Naive thymus-derived CD4-positive, alpha-beta T cell (primary cell): ENCODE results near the gene SPATA17. TPM values are rescaled to one million over a fixed set of nuclear protein-coding genes. Genes with fewer than 3 reads are reported as not detected.
"Not testable (repeated sequence)": the region's sequence is repeated elsewhere in the genome, so short reads cannot be mapped to it uniquely, and the experiment has no call there.

ENCODE experiments used
- ATAC-seq: fragments of 150-1000 bp; cut with Tn5 transposase; 2 replicates; pipeline ENCODE4 v1.10.0; 2021; ENCODE audit warnings: mild to moderate bottlenecking, moderate library complexity
- CTCF ChIA-PET: fragments of 350-600 bp; sonication (Branson Sonifier 250); formaldehyde crosslinking; loops from one replicate; lab custom pipeline; 2021; ENCODE audit warnings: antibody characterized with exemption; lab: Charles Lee
- POLR2A ChIA-PET: fragments of 350-600 bp; sonication (Branson Sonifier 250); formaldehyde crosslinking; loops from one replicate; lab custom pipeline; 2021; ENCODE audit warnings: antibody characterized with exemption, inconsistent platforms; lab: Charles Lee
- DNase-seq, 9 donors: peaks; one replicate each; pipeline versions ENCODE4 v3.0.0 to v3.0.0-alpha.2; 2020 to 2022; ENCODE audit warnings: mixed read lengths in 1 of 9
- H3K27ac ChIP-seq: one replicate; pipeline ENCODE4 v1.7.0; 2013; ENCODE audit warnings: mild to moderate bottlenecking, low read depth, low read length, moderate library complexity
- H3K27me3 ChIP-seq, 2 donors: one replicate each; pipeline ENCODE4 v1.7.0; 2013; ENCODE audit warnings: low read length in 2 of 2, mild to moderate bottlenecking in 2 of 2, moderate library complexity in 2 of 2; ENCODE audit not compliant: control insufficient read depth in 2 of 2, insufficient read depth in 2 of 2
- H3K36me3 ChIP-seq, 3 experiments: 1 replicate in 2 of 3; 2 replicates in 1 of 3; pipeline ENCODE4 v1.7.0; 2013; ENCODE audit warnings: low read length in 3 of 3, mild to moderate bottlenecking in 3 of 3, moderate library complexity in 1 of 3; ENCODE audit not compliant: insufficient read depth in 3 of 3, control insufficient read depth in 2 of 3
- H3K4me1 ChIP-seq, 2 donors: one replicate each; pipeline ENCODE4 v1.7.0; 2013; ENCODE audit warnings: low read length in 2 of 2, mild to moderate bottlenecking in 2 of 2, moderate library complexity in 1 of 2; ENCODE audit not compliant: control insufficient read depth in 2 of 2, insufficient read depth in 2 of 2
- H3K4me3 ChIP-seq: 2 replicates; pipeline ENCODE4 v1.7.0; 2013; ENCODE audit warnings: mild to moderate bottlenecking, low read length
- H3K9me3 ChIP-seq, 3 experiments: 1 replicate in 2 of 3; 2 replicates in 1 of 3; pipeline ENCODE4 v1.7.0; 2013; ENCODE audit warnings: low read length in 3 of 3; ENCODE audit not compliant: control insufficient read depth in 2 of 3
- H3K27ac Mint-ChIP-seq, 9 donors: one replicate each; pipeline ENCODE4 v1.8.0; 2020 to 2022; ENCODE audit warnings: mixed read lengths in 9 of 9, mild to moderate bottlenecking in 8 of 9, moderate library complexity in 5 of 9, inconsistent platforms in 2 of 9
- H3K27me3 Mint-ChIP-seq, 5 donors: one replicate each; pipeline ENCODE4 v1.8.0; 2021 to 2022; ENCODE audit warnings: mixed read lengths in 5 of 5, mild to moderate bottlenecking in 1 of 5
- H3K36me3 Mint-ChIP-seq, 5 donors: one replicate each; pipeline ENCODE4 v1.8.0; 2020 to 2022; ENCODE audit warnings: mixed read lengths in 5 of 5, mild to moderate bottlenecking in 3 of 5, inconsistent platforms in 1 of 5
- H3K4me1 Mint-ChIP-seq, 7 donors: one replicate each; pipeline ENCODE4 v1.8.0; 2020 to 2022; ENCODE audit warnings: mixed read lengths in 7 of 7, mild to moderate bottlenecking in 3 of 7, inconsistent platforms in 1 of 7
- H3K4me3 Mint-ChIP-seq, 10 donors: one replicate each; pipeline ENCODE4 v1.8.0; 2020 to 2022; ENCODE audit warnings: mild to moderate bottlenecking in 10 of 10, mixed read lengths in 10 of 10, moderate library complexity in 6 of 10, inconsistent platforms in 2 of 10
- H3K9me3 Mint-ChIP-seq, 11 donors: one replicate each; pipeline ENCODE4 v1.8.0; 2020 to 2022; ENCODE audit warnings: mixed read lengths in 11 of 11, mild to moderate bottlenecking in 4 of 11, inconsistent platforms in 1 of 11, moderate library complexity in 1 of 11
- intact Hi-C, 2 donors: fragments of 100-400 bp; cut with micrococcal nuclease; formaldehyde crosslinking; loops; one replicate each; pipeline ENCODE4 v1.15.1; 2023
- polyA plus RNA-seq, 2 donors: library from polyadenylated mRNA; unstranded; fragments of 300-500 nt; fragmentation: Illumina TruSeq; gene quantifications; one replicate each; pipeline ENCODE4 v1.2.3, GENCODE V29; 2021
- total RNA-seq, 6 experiments: library from RNA in 5 of 6; stranded (reverse) in 5 of 6; gene quantifications; 1 replicate in 5 of 6; 2 replicates in 1 of 6; pipeline ENCODE4 v1.2.3 and lab custom pipeline; 2021 to 2026

The SPATA17 gene, protein sequence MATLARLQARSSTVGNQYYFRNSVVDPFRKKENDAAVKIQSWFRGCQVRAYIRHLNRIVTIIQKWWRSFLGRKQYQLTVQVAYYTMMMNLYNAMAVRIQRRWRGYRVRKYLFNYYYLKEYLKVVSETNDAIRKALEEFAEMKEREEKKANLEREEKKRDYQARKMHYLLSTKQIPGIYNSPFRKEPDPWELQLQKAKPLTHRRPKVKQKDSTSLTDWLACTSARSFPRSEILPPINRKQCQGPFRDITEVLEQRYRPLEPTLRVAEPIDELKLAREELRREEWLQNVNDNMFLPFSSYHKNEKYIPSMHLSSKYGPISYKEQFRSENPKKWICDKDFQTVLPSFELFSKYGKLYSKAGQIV
- not detected for total RNA-seq
- not detected for polyA plus RNA-seq
- total RNA-seq (lab: John Stamatoyannopoulos, UW) = not detected

DNA sequence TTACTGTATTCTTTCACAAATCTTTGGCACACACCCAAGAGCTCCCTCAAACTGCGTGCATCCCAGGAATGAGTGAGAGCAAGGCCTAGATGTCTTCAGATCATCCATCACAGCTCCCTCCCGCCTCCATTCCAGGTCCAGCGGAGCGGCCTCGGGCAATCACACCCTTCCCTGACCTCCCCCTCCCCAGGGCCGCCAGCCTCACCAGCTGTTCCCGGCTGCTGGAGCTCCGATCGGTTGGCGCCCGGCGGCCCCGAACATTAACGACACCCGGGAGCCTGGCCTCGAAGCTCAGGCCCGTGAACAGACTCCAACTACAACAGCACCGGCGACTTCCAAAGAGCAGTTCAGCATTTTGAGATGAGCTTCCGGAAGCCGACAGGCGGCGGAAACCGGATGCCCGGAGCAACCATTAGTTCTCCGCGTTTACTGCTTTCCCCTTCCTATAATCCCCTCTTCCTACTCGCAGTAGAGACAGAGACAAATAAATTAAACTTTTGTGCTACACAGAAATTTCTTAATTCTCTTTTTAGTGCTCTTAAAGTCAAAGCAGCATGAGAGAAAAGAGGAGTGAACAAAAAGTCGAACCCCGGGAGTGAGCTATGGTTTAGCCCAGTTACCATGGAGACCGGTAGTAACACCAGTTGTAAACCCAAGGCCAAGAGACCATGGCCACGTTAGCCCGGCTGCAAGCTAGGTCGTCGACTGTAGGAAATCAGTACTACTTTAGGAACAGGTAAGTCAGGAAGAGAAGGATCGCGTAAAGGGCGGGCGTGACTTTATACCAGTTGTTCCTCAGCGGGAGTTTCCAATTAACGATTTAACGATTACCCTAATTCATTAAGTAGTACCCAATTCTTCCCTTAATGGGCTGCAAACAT is at the start of gene SPATA17, which contains the start of gene GPATCH2:
TSS of gene SPATA17 (plus strand) at position 634 of the 881 bp plus-strand sequence. CDS start at position 669, 35 bp downstream.
TSS of gene GPATCH2 (minus strand) at position 380 of the 881 bp plus-strand sequence. CDS start at position 261, 119 bp downstream.
- Mint-ChIP-seq H3K4me1 (peaks cover 17 to 53% (median 43%) of the 10 kb centered on the region in 7 donors), H3K36me3 (peaks cover 0 to 4% (median 0%) of the 10 kb centered on the region in 5 donors), H3K27me3 (peaks cover 0 to 7% (median 3%) of the 10 kb centered on the region in 5 donors), H3K27ac (peak within 1 kb of the TSS; percentile 97 to 100 (median 99)), H3K9me3 (peaks cover 0 to 1% (median 0%) of the 10 kb centered on the region in 11 donors), H3K4me3 (peak within 1 kb of the TSS; percentile 89 to 99 (median 96))
- DNase-seq = peak; percentile 52 to 92 (median 87)
- intact Hi-C loops = loop anchor here (1.0 to 2.0 kb wide), 4 partner anchors 14 to 1542 kb away; partner anchors contain the start of genes RRP15 (in 2 of the 2) and LYPLAL1 (in 1 of the 2)
- Histone ChIP-seq H3K27ac (peak within 1 kb of the TSS; percentile 96), H3K4me1 (peaks cover 6 to 12% of the 10 kb centered on the region in 2 donors), H3K4me3 (peak within 1 kb of the TSS; percentile 68), H3K36me3 (peaks cover 0 to 4% (median 0%) of the 10 kb centered on the region in 3 experiments), H3K9me3 (no peaks in the 10 kb centered on the region), H3K27me3 (no peaks in the 10 kb centered on the region)
- CTCF ChIA-PET = no interaction called here
- ATAC-seq = peak; percentile 94
- POLR2A ChIA-PET = interaction anchor here (0.7 to 1.3 kb wide), 2 partner anchors 17 to 65 kb away, joined by 3 to 6 read pairs; no protein-coding TSS in a partner anchor

DNA sequence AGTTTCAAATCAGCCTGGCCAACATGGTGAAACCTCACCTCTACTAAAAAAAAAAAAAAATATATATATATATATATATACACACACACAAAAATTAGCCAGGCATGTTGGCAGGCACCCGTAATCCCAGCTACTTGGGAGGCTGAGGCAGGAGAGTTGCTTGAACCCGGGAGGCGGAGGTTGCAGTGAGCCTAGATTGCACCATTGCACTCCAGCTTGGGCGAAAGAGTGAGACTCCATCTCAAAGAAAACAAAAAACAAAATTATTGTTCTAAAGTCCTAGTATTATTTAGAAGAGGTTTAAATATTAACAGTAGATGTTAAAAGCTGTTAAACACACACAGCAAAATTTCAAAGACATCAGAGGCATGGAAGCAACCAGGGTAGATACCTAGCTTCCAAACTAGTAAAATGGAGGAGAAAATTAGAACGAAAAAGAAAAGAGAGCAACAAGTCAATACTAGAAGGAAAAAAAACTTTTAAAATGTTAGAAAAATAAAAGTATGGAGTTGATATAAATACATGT is 46.8 kb upstream of the SPATA17 start:
- H3K4me3 Mint-ChIP-seq, POLR2A ChIA-PET, H3K4me3 ChIP-seq, H3K9me3 ChIP-seq, CTCF ChIA-PET, H3K4me1 ChIP-seq, H3K9me3 Mint-ChIP-seq, H3K36me3 ChIP-seq, ATAC-seq, H3K27me3 ChIP-seq, H3K4me1 Mint-ChIP-seq, H3K27ac ChIP-seq, H3K27me3 Mint-ChIP-seq, intact Hi-C loops, DNase-seq, H3K27ac Mint-ChIP-seq: not testable (repeated sequence)
- H3K36me3 Mint-ChIP-seq = peaks cover 0 to 37% (median 14%) of the 10 kb centered on the region in 5 donors

DNA sequence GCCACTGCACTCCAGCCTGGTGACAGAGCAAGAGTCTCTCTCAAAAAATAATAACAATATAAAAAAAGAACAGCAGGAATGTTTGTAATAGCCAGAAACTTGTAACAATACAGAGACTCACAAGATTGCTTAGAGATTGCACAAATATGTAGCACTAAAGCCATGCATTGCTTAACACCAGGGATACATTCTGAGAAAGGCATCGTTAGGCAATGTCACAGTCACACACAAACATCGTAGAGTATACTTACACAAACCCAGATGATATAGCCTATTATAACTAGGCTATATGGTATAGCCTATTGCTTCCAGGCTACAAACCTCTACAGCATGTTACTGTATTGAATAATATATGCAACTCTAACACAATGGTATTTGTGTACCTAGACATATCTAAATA is 45.6 kb upstream of the SPATA17 start:
- ChIA-PET POLR2A (no interaction called here), CTCF (no interaction called here)
- intact Hi-C loops = no loop called here

DNA sequence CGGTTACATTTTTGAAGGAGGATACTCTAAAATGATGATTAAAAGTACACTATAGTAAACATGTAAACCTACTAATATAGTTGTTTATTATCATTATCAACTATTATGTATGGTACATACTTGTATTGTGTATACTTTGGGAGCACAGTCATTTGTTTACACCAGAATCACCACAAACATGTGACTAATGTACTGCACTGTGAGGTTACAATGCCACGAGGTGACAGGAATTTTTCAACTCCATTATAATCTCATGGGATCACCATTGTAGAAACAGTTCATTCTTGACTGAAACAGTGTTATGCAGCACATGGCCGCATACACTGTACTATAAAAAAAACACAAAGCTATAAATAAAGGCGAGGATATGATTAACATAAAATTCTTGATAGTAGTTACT is 44.6 kb upstream of the SPATA17 start:
- H3K4me1 Mint-ChIP-seq = peaks cover 0 to 6% (median 0%) of the 10 kb centered on the region in 7 donors
- Histone ChIP-seq H3K9me3 (no peaks in the 10 kb centered on the region), H3K4me3 (no peak overlapping the region), H3K36me3 (no peaks in the 10 kb centered on the region), H3K27ac (no peak overlapping the region), H3K27me3 (no peaks in the 10 kb centered on the region), H3K4me1 (no peaks in the 10 kb centered on the region)
- ATAC-seq = no peak
- H3K36me3 Mint-ChIP-seq = peaks cover 0 to 31% (median 8%) of the 10 kb centered on the region in 5 donors
- peak overlapping the region in 1 of 9 donors; percentile 5 for H3K27ac Mint-ChIP-seq
- DNase-seq = no peak
- no peaks in the 10 kb centered on the region for H3K27me3 Mint-ChIP-seq
- POLR2A ChIA-PET = no interaction called here
- CTCF ChIA-PET = no interaction called here
- intact Hi-C loops = no loop called here
- H3K9me3 Mint-ChIP-seq = no peaks in the 10 kb centered on the region
- no peak overlapping the region for H3K4me3 Mint-ChIP-seq

More for the DNA sequence above, 45.6 kb upstream of the SPATA17 start:
- Mint-ChIP-seq H3K27ac (peak overlapping the region in 1 of 9 donors; percentile 71), H3K9me3 (no peaks in the 10 kb centered on the region), H3K36me3 (peaks cover 0 to 37% (median 14%) of the 10 kb centered on the region in 5 donors), H3K27me3 (no peaks in the 10 kb centered on the region), H3K4me3 (no peak overlapping the region), H3K4me1 (peaks cover 0 to 6% (median 0%) of the 10 kb centered on the region in 7 donors)
- Histone ChIP-seq H3K27me3 (no peaks in the 10 kb centered on the region), H3K9me3 (no peaks in the 10 kb centered on the region), H3K27ac (no peak overlapping the region), H3K4me1 (no peaks in the 10 kb centered on the region), H3K4me3 (no peak overlapping the region), H3K36me3 (no peaks in the 10 kb centered on the region)
- DNase-seq (no peak), ATAC-seq (no peak)

DNA sequence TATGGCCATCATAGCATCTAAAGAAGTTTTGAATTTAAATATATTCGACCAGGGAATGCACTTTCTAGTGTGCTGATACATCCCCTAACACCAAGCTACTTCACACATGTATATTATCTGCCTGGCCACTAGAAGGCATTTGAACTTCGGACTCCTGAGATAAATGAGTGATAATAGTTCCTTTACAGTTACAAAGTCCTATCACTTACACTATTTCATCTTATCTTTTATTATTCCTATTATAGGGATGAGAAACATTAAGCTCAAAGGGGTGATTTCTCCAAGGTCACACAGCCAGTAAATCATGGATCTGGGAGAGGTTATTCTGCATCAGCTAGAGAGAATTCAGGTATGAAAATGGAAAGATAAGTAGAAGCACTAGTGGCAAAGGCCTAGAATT is 40.5 kb upstream of the SPATA17 start:
- peaks cover 0 to 24% (median 4%) of the 10 kb centered on the region in 5 donors for H3K36me3 Mint-ChIP-seq
- H3K4me3 Mint-ChIP-seq = no peak overlapping the region
- H3K27ac Mint-ChIP-seq = peak overlapping the region in 1 of 9 donors; percentile 7
- H3K4me1 Mint-ChIP-seq = peaks cover 0 to 3% (median 0%) of the 10 kb centered on the region in 7 donors
- no peaks in the 10 kb centered on the region for H3K27me3 ChIP-seq
- no peak for ATAC-seq
- POLR2A ChIA-PET = no interaction called here
- H3K36me3 ChIP-seq = no peaks in the 10 kb centered on the region
- H3K4me1 ChIP-seq = no peaks in the 10 kb centered on the region
- H3K9me3 Mint-ChIP-seq = no peaks in the 10 kb centered on the region
- H3K4me3 ChIP-seq = no peak overlapping the region
- H3K27ac ChIP-seq = no peak overlapping the region
- intact Hi-C loops = no loop called here
- H3K9me3 ChIP-seq = no peaks in the 10 kb centered on the region
- DNase-seq = no peak
- CTCF ChIA-PET = interaction anchor here (0.6 kb wide), 1 partner anchor 54 kb away, joined by 3 read pairs; no protein-coding TSS in a partner anchor
- H3K27me3 Mint-ChIP-seq = no peaks in the 10 kb centered on the region

DNA sequence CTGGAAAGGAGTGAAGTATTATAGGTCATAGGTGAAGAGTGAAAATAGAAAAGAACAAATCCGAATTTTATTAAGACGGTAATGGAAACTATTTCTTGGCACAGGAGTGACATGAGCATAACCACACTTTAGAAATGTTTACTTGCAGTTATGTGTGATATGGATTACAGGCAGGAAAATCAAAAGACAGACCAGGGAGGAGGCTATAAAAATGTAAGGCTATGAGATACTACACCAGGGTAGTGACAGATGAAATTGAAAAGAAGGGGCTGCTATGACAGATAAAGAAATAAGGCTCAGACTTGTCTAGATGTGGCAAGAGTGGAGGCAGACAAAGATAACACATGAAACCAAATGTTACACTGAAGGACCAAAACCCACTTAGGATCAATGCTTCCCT is 32.0 kb upstream of the SPATA17 start:
- intact Hi-C loops = no loop called here

More for the DNA sequence above, 32.0 kb upstream of the SPATA17 start:
- Mint-ChIP-seq H3K4me1 (peaks cover 0 to 2% (median 0%) of the 10 kb centered on the region in 7 donors), H3K36me3 (peaks cover 0 to 39% (median 23%) of the 10 kb centered on the region in 5 donors), H3K27me3 (no peaks in the 10 kb centered on the region), H3K9me3 (no peaks in the 10 kb centered on the region), H3K4me3 (no peak overlapping the region), H3K27ac (peak overlapping the region in 1 of 9 donors; percentile 12)
- no peaks in the 10 kb centered on the region for H3K36me3 ChIP-seq
- H3K27ac ChIP-seq = no peak overlapping the region
- H3K27me3 ChIP-seq = no peaks in the 10 kb centered on the region
- H3K9me3 ChIP-seq = no peaks in the 10 kb centered on the region
- no peak for ATAC-seq
- no peaks in the 10 kb centered on the region for H3K4me1 ChIP-seq
- no peak for DNase-seq
- POLR2A ChIA-PET = no interaction called here
- CTCF ChIA-PET = no interaction called here
- no peak overlapping the region for H3K4me3 ChIP-seq
